Endothelial cell of umbilical vein (primary cell): ENCODE measurements around the gene FNDC5. TPM values are rescaled to one million over a fixed set of nuclear protein-coding genes. Genes with fewer than 3 reads are reported as not detected.

Source experiments
- BruUV-seq: library from RNA; stranded (reverse); fragments of 400-500 nt; replicated peaks from 2 replicates; lab custom pipeline; 2021; lab: Mats Ljungman, UMichigan
- CTCF ChIA-PET: fragments of 300-600, 350-600 bp; sonication (Branson Sonifier 250); formaldehyde crosslinking; loops from one replicate; lab custom pipeline; 2021; ENCODE audit warnings: antibody characterized with exemption, inconsistent platforms; lab: Charles Lee
- POLR2A ChIA-PET: fragments of 300-600, 350-600 bp; sonication (Branson Sonifier 250); formaldehyde crosslinking; loops from one replicate; lab custom pipeline; 2021; ENCODE audit warnings: antibody characterized with exemption, inconsistent platforms; lab: Charles Lee
- DNase-seq: peaks from one replicate; pipeline ENCODE4 v3.0.0-alpha.2; 2011; ENCODE audit warnings: low read depth, low spot score
- FAIRE-seq: peaks from 2 replicates; lab custom pipeline; 2011; peaks lifted over from hg19 to GRCh38; lab: Jason Lieb, UNC
- H2AFZ ChIP-seq: 2 replicates; pipeline ENCODE4 v1.6.0; 2012; ENCODE audit warnings: low read depth, low read length, control low read depth, inconsistent platforms
- H3K27ac ChIP-seq: 2 replicates; pipeline ENCODE4 v1.5.1; 2011; ENCODE audit warnings: low read depth, mild to moderate bottlenecking, control low read depth, low read length, moderate library complexity; ENCODE audit not compliant: insufficient read depth
- H3K27me3 ChIP-seq, 2 experiments: 2 replicates each; pipeline versions ENCODE4 v1.6.0 to v1.6.1; 2011; ENCODE audit warnings: low read length in 2 of 2, mixed read lengths in 1 of 2; ENCODE audit not compliant: control insufficient read depth in 2 of 2, insufficient read depth in 2 of 2
- H3K36me3 ChIP-seq, 2 experiments: 2 replicates in 1 of 2; 3 replicates in 1 of 2; pipeline ENCODE4 v1.5.1; 2011; ENCODE audit warnings: low read length in 2 of 2, mild to moderate bottlenecking in 1 of 2, moderate library complexity in 1 of 2; ENCODE audit not compliant: control insufficient read depth in 2 of 2, insufficient read depth in 2 of 2; ENCODE audit errors: extremely low read depth in 1 of 2
- H3K4me1 ChIP-seq: 3 replicates; pipeline ENCODE4 v1.5.1; 2011; ENCODE audit warnings: mild to moderate bottlenecking, low read length; ENCODE audit not compliant: control insufficient read depth, insufficient read depth; ENCODE audit errors: extremely low read depth
- H3K4me2 ChIP-seq: 2 replicates; pipeline ENCODE4 v1.6.1; 2011; ENCODE audit warnings: low read length, control low read depth, mixed read lengths; ENCODE audit not compliant: insufficient read depth
- H3K4me3 ChIP-seq, 3 experiments: fragments of 200-600 bp in 1 of 3; sonication (generic), shearing (Covaris generic) in 1 of 3; replicated peaks in 1 of 3; 2 replicates each; pipeline ENCODE4 v1.5.1; 2011 to 2016; ENCODE audit warnings: control low read depth in 3 of 3, low read length in 3 of 3, mild to moderate bottlenecking in 2 of 3, inconsistent platforms in 1 of 3, low read depth in 1 of 3, moderate library complexity in 1 of 3; ENCODE audit not compliant: insufficient read depth in 1 of 3
- H3K79me2 ChIP-seq: 2 replicates; pipeline ENCODE4 v1.6.0; 2012; ENCODE audit warnings: low read length, inconsistent platforms; ENCODE audit not compliant: control insufficient read depth, insufficient read depth
- H3K9ac ChIP-seq: replicated peaks from 2 replicates; pipeline ENCODE3; 2011; ENCODE audit warnings: low read length, control low read depth; ENCODE audit not compliant: insufficient read depth; ENCODE audit errors: extremely low read depth
- H3K9me1 ChIP-seq: replicated peaks from 3 replicates; pipeline ENCODE4 v1.6.0; 2011; ENCODE audit warnings: mild to moderate bottlenecking, low read length; ENCODE audit not compliant: control insufficient read depth, insufficient read depth; ENCODE audit errors: extremely low read depth
- H3K9me3 ChIP-seq: replicated peaks from 2 replicates; pipeline ENCODE4 v1.5.1; 2012; ENCODE audit warnings: low read length, inconsistent platforms; ENCODE audit not compliant: control insufficient read depth, insufficient read depth
- H4K20me1 ChIP-seq: replicated peaks from 2 replicates; pipeline ENCODE3; 2011; ENCODE audit warnings: mild to moderate bottlenecking, low read length; ENCODE audit not compliant: control insufficient read depth, insufficient read depth; ENCODE audit errors: extremely low read depth
- EZH2 ChIP-seq: IDR thresholded peaks from 2 replicates; pipeline ENCODE4 v1.6.1; 2012; ENCODE audit warnings: borderline replicate concordance, low read depth, mild to moderate bottlenecking, moderate library complexity, low read length, inconsistent platforms; ENCODE audit not compliant: severe bottlenecking
- FOS ChIP-seq: IDR thresholded peaks from 2 replicates; pipeline ENCODE4 v1.6.1; 2011; ENCODE audit warnings: mild to moderate bottlenecking, low read length, moderate library complexity, borderline replicate concordance; ENCODE audit not compliant: insufficient read depth
- GATA2 ChIP-seq: IDR thresholded peaks from 2 replicates; pipeline ENCODE4 v1.7.0; 2011; ENCODE audit warnings: low read depth, mild to moderate bottlenecking, moderate library complexity, mixed read lengths, low read length; ENCODE audit not compliant: insufficient read length, insufficient read depth
- JUN ChIP-seq: IDR thresholded peaks from 2 replicates; pipeline ENCODE4 v1.6.1; 2011; ENCODE audit warnings: borderline replicate concordance, low read depth; ENCODE audit not compliant: insufficient read length, insufficient read depth
- MYC ChIP-seq: IDR thresholded peaks from one replicate; pipeline ENCODE4 v1.6.1; 2011; ENCODE audit warnings: mild to moderate bottlenecking, low read depth, low read length
- POLR2A ChIP-seq: IDR thresholded peaks from 2 replicates; pipeline ENCODE4 v1.6.1; 2012; ENCODE audit warnings: low read depth, mild to moderate bottlenecking, control low read depth, low read length
- POLR2AphosphoS5 ChIP-seq: IDR thresholded peaks from 2 replicates; pipeline ENCODE4 v1.6.1; 2012; ENCODE audit warnings: low read depth, mild to moderate bottlenecking, control low read depth, low read length, moderate library complexity; ENCODE audit not compliant: insufficient read depth
- dilution Hi-C: fragments of 300-500 bp; cut with MboI; formaldehyde crosslinking; loops from one replicate; pipeline ENCODE4 v1.15.0; 2019; ENCODE audit warnings: low sequenced_read_pairs; ENCODE audit not compliant: extremely low pct_ligation_motif_present
- intact Hi-C: fragments of 100-400 bp; cut with micrococcal nuclease; formaldehyde crosslinking; loops from one replicate; pipeline ENCODE4 v1.10.0; 2022
- polyA plus RNA-seq, 4 experiments: library from polyadenylated mRNA; depleted of rRNA in 3 of 4; stranded (reverse) in 3 of 4; unstranded in 1 of 4; fragments of >200 nt; gene quantifications; 2 replicates each; pipeline versions ENCODE4 v1.2.1 to v1.2.3, GENCODE V29; 2011 to 2012; ENCODE audit warnings: missing spikeins in 1 of 4
- total RNA-seq: library from RNA; stranded (reverse); gene quantifications from 2 replicates; pipeline ENCODE4 v1.2.3, GENCODE V29; 2021
- TF ChIP-seq, protein P1 (sequence below), 2 donors: IDR thresholded peaks; 1 replicate in 1 of 2; 2 replicates in 1 of 2; pipeline ENCODE4 v1.5.1; 2011; ENCODE audit warnings: low read length in 2 of 2, mild to moderate bottlenecking in 2 of 2, moderate library complexity in 2 of 2, control low read depth in 1 of 2, inconsistent platforms in 1 of 2, low read depth in 1 of 2; ENCODE audit not compliant: insufficient read depth in 1 of 2; ENCODE audit errors: extremely low read depth in 1 of 2
- TF ChIP-seq, protein P2 (sequence below): IDR thresholded peaks from 2 replicates; pipeline ENCODE4 v1.6.1; 2011; ENCODE audit not compliant: insufficient read depth, insufficient read length

FNDC5 gene
- total and polyA plus RNA-seq, 2 donors (not counting 3 experiments of a cell fraction or from before 2014, with no cell fraction given): 0.14 to 0.64 TPM

GRCh38 chr1:32855861-32856617 lies 14.7 kb downstream of the FNDC5 start:
- CTCF ChIA-PET: no interaction called here
- no TSS peak for BruUV-seq

More at GRCh38 chr1:32855861-32856617, 14.7 kb downstream of the FNDC5 start:
- dilution Hi-C loops: no loop called here
- H3K27me3 ChIP-seq: no peaks in the 10 kb centered on the region
- DNase-seq (no peak), FAIRE-seq (no peak)
- no peak overlapping the region for H3K4me2 ChIP-seq
- H2AFZ ChIP-seq: no peak overlapping the region
- H4K20me1 ChIP-seq: no peaks in the 10 kb centered on the region
- H3K9me3 ChIP-seq: no peaks in the 10 kb centered on the region
- intact Hi-C loops: loop anchor here (2.0 kb wide), 1 partner anchor 15 kb away; no protein-coding TSS in a partner anchor
- no peaks in the 10 kb centered on the region for H3K79me2 ChIP-seq
- TF ChIP-seq POLR2AphosphoS5 (no peak), JUN (no peak), GATA2 (no peak), EZH2 (no peak), POLR2A (no peak), FOS (no peak), MYC (no peak)
- TF ChIP-seq, protein P1, sequence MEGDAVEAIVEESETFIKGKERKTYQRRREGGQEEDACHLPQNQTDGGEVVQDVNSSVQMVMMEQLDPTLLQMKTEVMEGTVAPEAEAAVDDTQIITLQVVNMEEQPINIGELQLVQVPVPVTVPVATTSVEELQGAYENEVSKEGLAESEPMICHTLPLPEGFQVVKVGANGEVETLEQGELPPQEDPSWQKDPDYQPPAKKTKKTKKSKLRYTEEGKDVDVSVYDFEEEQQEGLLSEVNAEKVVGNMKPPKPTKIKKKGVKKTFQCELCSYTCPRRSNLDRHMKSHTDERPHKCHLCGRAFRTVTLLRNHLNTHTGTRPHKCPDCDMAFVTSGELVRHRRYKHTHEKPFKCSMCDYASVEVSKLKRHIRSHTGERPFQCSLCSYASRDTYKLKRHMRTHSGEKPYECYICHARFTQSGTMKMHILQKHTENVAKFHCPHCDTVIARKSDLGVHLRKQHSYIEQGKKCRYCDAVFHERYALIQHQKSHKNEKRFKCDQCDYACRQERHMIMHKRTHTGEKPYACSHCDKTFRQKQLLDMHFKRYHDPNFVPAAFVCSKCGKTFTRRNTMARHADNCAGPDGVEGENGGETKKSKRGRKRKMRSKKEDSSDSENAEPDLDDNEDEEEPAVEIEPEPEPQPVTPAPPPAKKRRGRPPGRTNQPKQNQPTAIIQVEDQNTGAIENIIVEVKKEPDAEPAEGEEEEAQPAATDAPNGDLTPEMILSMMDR (IDR thresholded peaks at IDR 0.05; ENCODE audit: extremely low read depth in 1 of 2, insufficient read depth in 1 of 2, low read depth in 1 of 2, low read length in 2 of 2): no peak
- TF ChIP-seq, protein P2, sequence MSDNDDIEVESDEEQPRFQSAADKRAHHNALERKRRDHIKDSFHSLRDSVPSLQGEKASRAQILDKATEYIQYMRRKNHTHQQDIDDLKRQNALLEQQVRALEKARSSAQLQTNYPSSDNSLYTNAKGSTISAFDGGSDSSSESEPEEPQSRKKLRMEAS: no peak
- peaks cover 5 to 13% of the 10 kb centered on the region in 2 experiments for H3K36me3 ChIP-seq
- POLR2A ChIA-PET: no interaction called here
- no peaks in the 10 kb centered on the region for H3K4me1 ChIP-seq
- H3K9ac ChIP-seq: no peak overlapping the region
- H3K27ac ChIP-seq: no peak overlapping the region
- H3K9me1 ChIP-seq: no peaks in the 10 kb centered on the region
- H3K4me3 ChIP-seq: no peak overlapping the region
